Measurements from ENCODE around the gene SLC35F3. TPM values are rescaled to one million over a fixed set of nuclear protein-coding genes. Genes with fewer than 3 reads are reported as not detected.

The SLC35F3 gene
- total RNA-seq, 1 donor from 2014 or later, result not detected

DNA sequence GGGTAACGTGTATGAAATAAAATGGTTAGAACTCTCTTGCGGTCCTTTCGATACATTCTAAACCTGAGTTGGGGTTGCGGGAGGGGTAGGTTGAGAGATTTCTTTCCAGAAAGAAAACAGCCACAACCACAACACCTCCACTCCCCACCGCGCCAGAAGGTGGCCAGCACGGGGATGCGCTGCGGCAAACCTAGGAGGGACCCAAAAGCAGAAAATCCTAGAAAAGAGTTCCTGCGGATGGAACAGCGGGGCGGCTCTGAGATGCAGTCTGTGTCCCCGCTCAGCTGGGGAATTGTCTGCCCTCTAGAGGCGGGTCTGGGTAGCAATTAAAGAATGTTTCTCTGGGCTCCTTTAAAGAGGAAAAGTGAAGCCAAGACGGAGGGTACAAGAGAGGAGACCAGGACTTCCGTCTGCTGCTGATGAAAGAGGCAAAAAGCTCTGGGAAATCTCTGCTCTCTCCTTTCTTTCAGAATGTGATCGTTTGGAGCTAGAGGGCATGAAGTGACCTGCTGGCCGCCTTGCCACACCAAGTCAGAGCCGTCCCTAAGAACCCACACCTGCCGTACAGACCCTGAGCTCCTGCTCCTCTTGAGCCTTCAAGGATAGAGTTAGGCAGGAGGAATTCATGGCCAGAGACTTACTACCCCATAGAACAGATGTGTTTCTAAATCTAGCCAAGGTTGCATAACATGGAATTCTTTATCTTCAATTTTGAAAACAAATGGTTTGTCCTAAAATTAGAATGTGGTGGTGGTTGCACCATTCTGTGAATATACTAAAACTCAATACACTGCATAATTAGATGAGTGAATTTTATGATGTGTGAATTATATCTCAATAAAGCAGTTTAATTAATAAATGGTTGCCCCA is 422.3 kb downstream of the SLC35F3 start:
- Histone ChIP-seq H3K4me3 (peak overlapping the region; percentile 60), H3K4me1 (peaks cover 7% of the 10 kb centered on the region), H3K27ac (replicated peaks) (no peak overlapping the region), H3K9me3 (replicated peaks) (no peaks in the 10 kb centered on the region), H3K36me3 (no peaks in the 10 kb centered on the region), H3K27me3 (ENCODE audit: low read depth) (peaks cover 68% of the 10 kb centered on the region)
- TF ChIP-seq, protein P1, sequence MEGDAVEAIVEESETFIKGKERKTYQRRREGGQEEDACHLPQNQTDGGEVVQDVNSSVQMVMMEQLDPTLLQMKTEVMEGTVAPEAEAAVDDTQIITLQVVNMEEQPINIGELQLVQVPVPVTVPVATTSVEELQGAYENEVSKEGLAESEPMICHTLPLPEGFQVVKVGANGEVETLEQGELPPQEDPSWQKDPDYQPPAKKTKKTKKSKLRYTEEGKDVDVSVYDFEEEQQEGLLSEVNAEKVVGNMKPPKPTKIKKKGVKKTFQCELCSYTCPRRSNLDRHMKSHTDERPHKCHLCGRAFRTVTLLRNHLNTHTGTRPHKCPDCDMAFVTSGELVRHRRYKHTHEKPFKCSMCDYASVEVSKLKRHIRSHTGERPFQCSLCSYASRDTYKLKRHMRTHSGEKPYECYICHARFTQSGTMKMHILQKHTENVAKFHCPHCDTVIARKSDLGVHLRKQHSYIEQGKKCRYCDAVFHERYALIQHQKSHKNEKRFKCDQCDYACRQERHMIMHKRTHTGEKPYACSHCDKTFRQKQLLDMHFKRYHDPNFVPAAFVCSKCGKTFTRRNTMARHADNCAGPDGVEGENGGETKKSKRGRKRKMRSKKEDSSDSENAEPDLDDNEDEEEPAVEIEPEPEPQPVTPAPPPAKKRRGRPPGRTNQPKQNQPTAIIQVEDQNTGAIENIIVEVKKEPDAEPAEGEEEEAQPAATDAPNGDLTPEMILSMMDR (IDR thresholded peaks at IDR 0.05; ENCODE audit: borderline replicate concordance), result peak; percentile 83
- intact Hi-C loops (cut with micrococcal nuclease), result no loop called here
- peak; percentile 23 for DNase-seq

DNA sequence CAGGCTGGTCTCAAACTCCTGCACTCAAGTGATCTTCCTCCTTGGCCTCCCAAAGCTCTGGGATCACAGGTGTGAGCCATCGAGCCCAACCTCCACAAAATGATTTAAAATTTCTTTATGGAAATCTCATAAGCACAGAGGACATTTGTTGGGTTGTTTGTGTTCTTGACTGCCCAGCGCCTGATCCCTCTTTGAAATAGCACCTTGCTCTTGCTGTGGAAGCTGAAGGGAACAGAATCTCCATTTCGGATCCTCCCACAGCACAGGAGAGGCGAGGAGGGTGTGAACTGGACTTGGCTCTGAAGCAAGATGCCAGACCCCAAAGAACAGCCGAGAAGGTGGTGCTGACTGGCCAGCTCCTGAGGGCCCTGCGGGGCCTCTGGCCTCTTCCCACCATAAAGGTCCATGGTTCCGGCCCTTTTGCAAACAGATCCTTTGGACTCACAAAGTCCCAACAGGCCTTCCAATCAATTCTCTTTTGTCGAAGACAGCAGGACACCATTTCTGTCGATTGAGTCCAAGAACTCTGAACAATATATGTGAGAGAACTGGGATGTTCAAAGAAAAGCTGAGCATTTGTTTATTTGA is 423.2 kb downstream of the SLC35F3 start:
- peaks cover 66% of the 10 kb centered on the region for H3K27me3 ChIP-seq (ENCODE audit: low read depth)

DNA sequence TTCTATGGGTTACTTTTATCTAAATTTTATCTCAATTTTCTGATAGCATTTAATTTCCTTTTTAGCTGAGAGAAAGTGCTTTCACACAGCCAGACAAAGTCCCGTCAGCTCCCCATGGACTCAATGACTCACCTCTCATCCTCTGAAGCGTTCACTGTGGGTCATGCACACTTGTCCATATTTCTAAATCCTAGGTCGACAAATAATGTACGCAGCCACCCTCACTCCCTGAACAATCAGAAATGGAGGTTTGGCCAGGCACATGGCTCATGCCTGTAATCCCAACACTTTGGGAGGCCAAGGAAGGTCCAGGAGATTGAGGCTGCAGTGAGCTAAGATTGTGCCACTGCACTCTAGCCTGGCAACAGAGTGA is 426.4 kb downstream of the SLC35F3 start:
- H3K27ac ChIP-seq (replicated peaks), result no peak overlapping the region
- intact Hi-C loops (cut with micrococcal nuclease), result no loop called here
- peaks cover 34% of the 10 kb centered on the region for H3K27me3 ChIP-seq (ENCODE audit: low read depth)
- H3K36me3 ChIP-seq, result no peaks in the 10 kb centered on the region
- TF ChIP-seq, protein P1 (IDR thresholded peaks at IDR 0.05; ENCODE audit: borderline replicate concordance), result no peak
- peaks cover 5% of the 10 kb centered on the region for H3K9me3 ChIP-seq (replicated peaks)
- no peak for DNase-seq
- H3K4me1 ChIP-seq, result peaks cover 7% of the 10 kb centered on the region
- no peak overlapping the region for H3K4me3 ChIP-seq

More for the DNA sequence above, 423.2 kb downstream of the SLC35F3 start:
- peaks cover 7% of the 10 kb centered on the region for H3K4me1 ChIP-seq
- intact Hi-C loops (cut with micrococcal nuclease), result no loop called here
- no peaks in the 10 kb centered on the region for H3K36me3 ChIP-seq
- TF ChIP-seq, protein P1 (IDR thresholded peaks at IDR 0.05; ENCODE audit: borderline replicate concordance), result no peak
- H3K27ac ChIP-seq (replicated peaks), result no peak overlapping the region
- no peaks in the 10 kb centered on the region for H3K9me3 ChIP-seq (replicated peaks)
- DNase-seq, result no peak
- no peak overlapping the region for H3K4me3 ChIP-seq

DNA sequence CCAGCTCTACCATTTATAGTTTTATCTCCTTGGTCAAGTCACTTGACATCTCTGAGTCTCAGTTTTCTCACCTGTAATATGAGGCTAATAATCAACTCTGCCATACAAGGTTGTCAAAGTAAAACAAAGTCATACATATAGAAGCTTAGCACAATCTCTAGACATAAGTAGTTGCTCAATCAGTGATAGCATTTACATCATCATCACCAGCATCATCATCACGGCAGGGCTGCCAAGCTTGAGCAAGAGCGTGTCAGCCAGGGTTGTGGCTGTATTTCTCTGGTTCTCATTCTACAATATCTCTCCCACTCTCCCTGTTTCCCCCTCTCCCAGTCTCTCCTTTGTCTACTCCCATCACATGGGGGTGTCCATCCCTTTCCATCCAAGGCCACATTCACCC is 427.0 kb downstream of the SLC35F3 start:
- Histone ChIP-seq H3K27ac (replicated peaks) (no peak overlapping the region), H3K36me3 (no peaks in the 10 kb centered on the region), H3K4me1 (peaks cover 5% of the 10 kb centered on the region), H3K4me3 (no peak overlapping the region), H3K9me3 (replicated peaks) (peaks cover 12% of the 10 kb centered on the region), H3K27me3 (ENCODE audit: low read depth) (peaks cover 28% of the 10 kb centered on the region)
- intact Hi-C loops (cut with micrococcal nuclease), result no loop called here
- TF ChIP-seq, protein P1 (IDR thresholded peaks at IDR 0.05; ENCODE audit: borderline replicate concordance), result no peak
- DNase-seq, result no peak

DNA sequence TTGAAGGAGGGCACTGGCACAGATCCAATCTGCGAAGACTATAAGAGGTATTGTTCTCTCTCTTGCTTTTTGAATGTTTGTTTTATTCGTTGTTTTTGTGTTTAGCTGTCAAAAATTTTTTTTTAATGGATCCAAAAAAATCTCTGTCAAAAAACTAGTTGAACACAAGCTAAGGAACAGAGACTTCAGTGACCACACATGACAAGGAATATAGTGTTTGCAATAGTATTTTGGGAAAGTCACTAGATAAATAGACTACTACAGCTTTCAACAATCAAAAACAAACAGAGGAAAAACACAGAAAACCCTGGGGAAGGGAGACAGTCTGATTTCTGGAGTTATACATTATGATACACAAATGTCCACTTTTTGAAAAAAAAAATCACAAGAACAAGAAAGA is 431.9 kb downstream of the SLC35F3 start:
- peaks cover 11% of the 10 kb centered on the region for H3K27me3 ChIP-seq (ENCODE audit: low read depth)
- peaks cover 55% of the 10 kb centered on the region for H3K9me3 ChIP-seq (replicated peaks)
- no peak overlapping the region for H3K27ac ChIP-seq (replicated peaks)
- H3K4me1 ChIP-seq, result no peaks in the 10 kb centered on the region
- TF ChIP-seq, protein P1 (IDR thresholded peaks at IDR 0.05; ENCODE audit: borderline replicate concordance), result no peak
- no peak overlapping the region for H3K4me3 ChIP-seq
- intact Hi-C loops (cut with micrococcal nuclease), result no loop called here
- no peaks in the 10 kb centered on the region for H3K36me3 ChIP-seq
- no peak for DNase-seq
